Ascending aorta (tissue), 2 donors: ENCODE measurements around the gene FGF12. TPM values are rescaled to one million over a fixed set of nuclear protein-coding genes. Genes with fewer than 3 reads are reported as not detected.
"Not testable (repeated sequence)": the region's sequence is repeated elsewhere in the genome, so short reads cannot be mapped to it uniquely, and the experiment has no call there.

Experiments
- DNase-seq, 2 donors: peaks; one replicate each; pipeline ENCODE4 v3.0.0-alpha.2; 2019; ENCODE audit warnings: low spot score in 2 of 2
- H3K27ac ChIP-seq, 2 donors: fragments of 200-600 bp; sonication (generic); one replicate each; pipeline ENCODE4 v1.5.1; 2016 to 2017; ENCODE audit warnings: mild to moderate bottlenecking in 1 of 2
- H3K27me3 ChIP-seq: fragments of 200-600 bp; sonication (generic); one replicate; pipeline ENCODE4 v1.5.1; 2017
- H3K36me3 ChIP-seq, 2 donors: fragments of 200-600 bp; sonication (generic); one replicate each; pipeline ENCODE4 v1.5.1; 2016
- H3K4me1 ChIP-seq, 2 donors: fragments of 200-600 bp; sonication (generic); one replicate each; pipeline ENCODE4 v1.5.1; 2016 to 2017; ENCODE audit warnings: mild to moderate bottlenecking in 1 of 2
- H3K4me3 ChIP-seq, 2 donors: fragments of 200-600 bp; sonication (generic); one replicate each; pipeline ENCODE4 v1.5.1; 2016 to 2017; ENCODE audit warnings: mild to moderate bottlenecking in 1 of 2
- H3K9me3 ChIP-seq, 2 donors: fragments of 200-600 bp; sonication (generic); one replicate each; pipeline ENCODE4 v1.5.1; 2016
- intact Hi-C: fragments of 100-400 bp; cut with DNase I; formaldehyde crosslinking; loops from one replicate; pipeline ENCODE4 v1.15.1; 2023
- total RNA-seq: library from RNA; depleted of rRNA; stranded (reverse); fragments of >200 nt; gene quantifications from one replicate; pipeline ENCODE4 v1.1.0, GENCODE V29; 2016
- TF ChIP-seq, protein P1 (sequence below), 3 experiments: fragments of 200-600 bp in 2 of 3; fragments of 450-650 bp in 1 of 3; sonication (generic) in 2 of 3; IDR thresholded peaks; one replicate each; pipeline ENCODE4 v1.5.1; 2016 to 2019; ENCODE audit warnings: antibody characterized with exemption in 3 of 3, mild to moderate bottlenecking in 1 of 3, moderate library complexity in 1 of 3

Gene FGF12
- total RNA-seq = 0.43 TPM

DNA sequence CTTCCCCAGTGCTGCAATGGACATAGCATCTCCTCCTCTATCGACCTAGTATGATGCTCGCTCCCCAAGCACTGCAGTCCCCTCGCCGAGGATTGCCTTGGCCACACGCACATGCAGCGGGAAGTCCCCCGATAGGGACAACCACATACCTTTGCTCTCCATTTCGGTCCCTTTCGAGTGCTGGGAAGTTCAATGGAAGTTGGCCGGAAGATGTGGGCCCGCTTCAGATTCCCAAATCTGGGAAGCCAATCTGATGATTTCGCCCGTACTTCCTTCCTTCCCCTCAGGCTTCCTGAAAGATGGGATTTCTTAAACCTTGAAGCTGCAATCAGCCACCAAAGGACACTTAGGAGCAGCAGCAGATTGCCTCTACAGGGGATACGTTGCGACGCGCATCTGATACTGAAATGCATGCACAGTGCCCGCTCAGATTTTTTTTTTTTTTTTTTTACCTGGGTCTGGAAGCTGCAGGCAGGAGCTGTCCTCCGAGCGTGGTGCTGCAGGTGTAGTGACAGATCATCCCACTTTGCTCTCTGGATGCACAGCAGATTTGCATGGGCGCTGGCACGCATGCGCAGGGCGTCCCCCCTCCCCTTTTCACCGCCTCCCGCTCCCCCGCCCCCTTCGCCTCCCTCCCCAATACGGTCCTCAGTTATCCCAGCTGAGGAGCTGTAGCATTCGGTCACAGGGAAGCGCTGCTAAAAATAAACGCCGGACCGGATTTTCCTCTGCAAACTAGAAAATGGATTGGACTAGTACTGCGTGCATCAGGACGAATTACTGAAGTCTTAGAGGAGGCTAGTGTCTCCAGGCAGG is at the start of gene FGF12:
FGF12 (minus strand) TSS at position 510 of the 816 bp plus-strand sequence.
- Histone ChIP-seq H3K27ac (no peak within 1 kb of the TSS), H3K9me3 (no peaks in the 10 kb centered on the region), H3K4me3 (peak within 1 kb of the TSS; percentile 38 to 59), H3K27me3 (no peaks in the 10 kb centered on the region), H3K4me1 (no peaks in the 10 kb centered on the region), H3K36me3 (no peaks in the 10 kb centered on the region)
- peak; percentile 7 to 61 for DNase-seq
- intact Hi-C loops = no loop called here
- TF ChIP-seq, protein P1, sequence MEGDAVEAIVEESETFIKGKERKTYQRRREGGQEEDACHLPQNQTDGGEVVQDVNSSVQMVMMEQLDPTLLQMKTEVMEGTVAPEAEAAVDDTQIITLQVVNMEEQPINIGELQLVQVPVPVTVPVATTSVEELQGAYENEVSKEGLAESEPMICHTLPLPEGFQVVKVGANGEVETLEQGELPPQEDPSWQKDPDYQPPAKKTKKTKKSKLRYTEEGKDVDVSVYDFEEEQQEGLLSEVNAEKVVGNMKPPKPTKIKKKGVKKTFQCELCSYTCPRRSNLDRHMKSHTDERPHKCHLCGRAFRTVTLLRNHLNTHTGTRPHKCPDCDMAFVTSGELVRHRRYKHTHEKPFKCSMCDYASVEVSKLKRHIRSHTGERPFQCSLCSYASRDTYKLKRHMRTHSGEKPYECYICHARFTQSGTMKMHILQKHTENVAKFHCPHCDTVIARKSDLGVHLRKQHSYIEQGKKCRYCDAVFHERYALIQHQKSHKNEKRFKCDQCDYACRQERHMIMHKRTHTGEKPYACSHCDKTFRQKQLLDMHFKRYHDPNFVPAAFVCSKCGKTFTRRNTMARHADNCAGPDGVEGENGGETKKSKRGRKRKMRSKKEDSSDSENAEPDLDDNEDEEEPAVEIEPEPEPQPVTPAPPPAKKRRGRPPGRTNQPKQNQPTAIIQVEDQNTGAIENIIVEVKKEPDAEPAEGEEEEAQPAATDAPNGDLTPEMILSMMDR (IDR thresholded peaks at IDR 0.05) = no peak

DNA sequence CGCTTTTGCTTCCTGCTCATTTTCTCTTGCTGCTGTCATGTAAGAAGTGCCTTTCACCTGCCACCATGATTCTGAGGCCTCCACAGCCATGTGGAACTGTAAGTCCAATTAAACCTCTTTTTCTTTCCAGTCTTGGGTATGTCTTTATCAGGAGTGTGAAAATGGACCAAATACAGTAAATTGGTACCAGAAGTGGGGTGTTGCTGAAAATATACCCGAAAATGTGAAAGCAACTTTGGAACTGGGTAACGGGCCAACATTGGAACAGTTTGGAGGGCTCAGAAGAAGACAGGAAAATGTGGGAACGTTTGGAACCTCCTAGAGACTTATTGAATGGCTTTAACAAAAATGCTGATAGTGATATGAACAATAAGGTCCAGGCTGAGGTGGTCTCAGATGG is 47.0 kb upstream of the FGF12 start:
- H3K27me3 ChIP-seq, H3K36me3 ChIP-seq, H3K4me1 ChIP-seq, H3K4me3 ChIP-seq, intact Hi-C loops, DNase-seq, H3K27ac ChIP-seq: not testable (repeated sequence)
- peaks cover 0 to 13% of the 10 kb centered on the region in 2 donors for H3K9me3 ChIP-seq

DNA sequence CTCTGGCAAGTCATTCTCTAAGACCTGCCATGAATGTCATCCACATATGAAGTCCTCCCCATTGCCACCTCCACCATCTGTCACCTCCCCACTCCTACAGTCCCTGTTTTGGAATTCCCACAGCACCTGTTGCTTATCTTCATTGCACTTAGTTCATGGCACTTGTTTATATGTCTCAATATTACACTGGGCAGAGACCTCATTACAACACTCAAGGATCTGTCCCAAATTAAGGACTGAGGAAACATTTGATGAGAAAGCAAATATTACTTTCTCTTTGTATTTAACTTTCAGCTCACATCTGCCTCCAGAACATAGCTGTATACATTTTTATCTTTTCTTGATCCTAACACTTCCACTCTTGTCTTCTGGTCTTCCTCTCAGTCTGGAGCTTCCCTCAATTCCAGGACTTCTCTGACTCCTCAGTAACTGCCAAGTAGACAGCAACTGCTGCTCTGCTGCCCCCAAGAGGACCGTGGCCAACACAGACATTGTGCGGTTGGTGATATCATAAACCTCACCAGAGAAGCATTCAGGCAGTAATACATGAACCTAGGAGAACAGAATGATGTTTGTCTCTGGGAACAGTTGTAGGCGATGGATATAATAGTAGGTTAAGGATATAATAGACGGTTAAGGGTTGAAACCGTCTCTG is 45.0 kb upstream of the FGF12 start:
- no peak overlapping the region for H3K27ac ChIP-seq
- H3K36me3 ChIP-seq = no peaks in the 10 kb centered on the region
- H3K4me1 ChIP-seq = no peaks in the 10 kb centered on the region
- intact Hi-C loops = no loop called here
- TF ChIP-seq, protein P1 (IDR thresholded peaks at IDR 0.05) = no peak
- H3K9me3 ChIP-seq = peaks cover 0 to 13% of the 10 kb centered on the region in 2 donors
- DNase-seq = no peak
- no peaks in the 10 kb centered on the region for H3K27me3 ChIP-seq
- H3K4me3 ChIP-seq = no peak overlapping the region

DNA sequence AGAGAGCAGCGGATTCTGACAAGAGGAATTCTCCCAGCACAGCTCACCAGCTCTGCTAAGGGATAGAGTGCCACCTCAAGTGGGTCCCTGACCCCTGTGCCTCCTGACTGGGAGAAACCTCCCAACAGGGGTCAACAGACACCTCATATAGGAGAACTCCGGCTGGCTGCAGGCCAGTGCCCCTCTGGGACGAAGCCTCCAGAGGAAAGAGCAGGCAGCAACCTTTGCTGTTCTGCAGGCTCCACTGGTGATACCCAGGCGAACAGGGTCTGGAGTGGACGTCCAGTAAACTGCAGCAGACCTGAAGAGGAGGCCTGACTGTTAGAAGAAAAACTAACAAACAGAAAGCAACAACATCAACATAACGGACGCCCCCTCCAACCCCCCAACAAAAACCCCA is 31.3 kb upstream of the FGF12 start:
- Histone ChIP-seq H3K27ac (no peak overlapping the region), H3K36me3 (no peaks in the 10 kb centered on the region), H3K4me3 (no peak overlapping the region), H3K9me3 (no peaks in the 10 kb centered on the region), H3K4me1 (no peaks in the 10 kb centered on the region), H3K27me3 (no peaks in the 10 kb centered on the region)
- intact Hi-C loops = no loop called here
- TF ChIP-seq, protein P1 (IDR thresholded peaks at IDR 0.05) = no peak
- DNase-seq = no peak

DNA sequence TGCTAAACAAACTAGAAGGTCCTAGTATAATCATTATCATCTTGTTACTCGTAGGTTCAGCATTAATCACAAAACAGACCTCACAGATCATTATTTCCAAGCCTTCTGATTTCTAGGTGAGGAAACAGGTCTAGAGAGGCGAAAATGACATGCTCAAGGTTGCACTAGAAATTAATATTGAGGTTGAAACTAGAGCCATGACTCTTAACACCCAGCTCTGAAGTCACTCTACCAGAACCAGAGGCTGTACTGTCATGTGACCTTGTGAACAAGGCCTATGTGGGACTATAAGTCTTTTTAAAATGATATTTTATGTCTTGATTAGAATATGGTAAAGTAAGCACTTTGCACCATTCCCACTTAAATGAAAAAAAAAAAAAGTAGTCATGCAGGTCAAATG is 23.8 kb upstream of the FGF12 start:
- intact Hi-C loops = no loop called here
- no peak for DNase-seq

DNA sequence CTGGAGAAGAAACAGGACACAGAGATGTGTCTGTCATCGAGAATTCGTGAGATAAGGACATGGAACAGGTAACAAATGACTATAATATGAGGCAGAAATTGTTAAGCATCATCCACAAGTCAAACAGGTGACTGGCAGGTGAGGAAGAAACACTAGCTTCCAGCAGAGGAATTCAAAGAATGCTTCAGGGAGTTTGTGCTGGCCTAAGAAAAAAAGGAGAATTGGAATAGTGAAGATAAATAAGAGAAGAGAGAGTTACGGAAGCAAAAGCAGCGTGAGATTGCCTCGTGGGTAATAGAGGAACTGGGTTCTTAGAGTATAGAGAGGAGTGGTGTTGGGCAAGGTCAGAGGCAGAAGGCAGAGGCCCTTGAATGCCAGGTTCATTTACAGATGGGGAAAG is 22.9 kb upstream of the FGF12 start:
- Histone ChIP-seq H3K4me1 (no peaks in the 10 kb centered on the region), H3K36me3 (no peaks in the 10 kb centered on the region), H3K9me3 (no peaks in the 10 kb centered on the region), H3K27ac (no peak overlapping the region), H3K27me3 (no peaks in the 10 kb centered on the region), H3K4me3 (no peak overlapping the region)
- TF ChIP-seq, protein P1 (IDR thresholded peaks at IDR 0.05) = no peak
- intact Hi-C loops = no loop called here
- DNase-seq = no peak

More for the DNA sequence above, 23.8 kb upstream of the FGF12 start:
- Histone ChIP-seq H3K4me1 (no peaks in the 10 kb centered on the region), H3K27ac (no peak overlapping the region), H3K36me3 (no peaks in the 10 kb centered on the region), H3K4me3 (no peak overlapping the region), H3K9me3 (no peaks in the 10 kb centered on the region), H3K27me3 (no peaks in the 10 kb centered on the region)
- TF ChIP-seq, protein P1 (IDR thresholded peaks at IDR 0.05) = no peak
